ENCODE measurements around the gene SNRNP25. TPM values are rescaled to one million over a fixed set of nuclear protein-coding genes. Genes with fewer than 3 reads are reported as not detected.
"Not testable (repeated sequence)": the region's sequence is repeated elsewhere in the genome, so short reads cannot be mapped to it uniquely, and the experiment has no call there.

Gene SNRNP25
- total and polyA plus RNA-seq, 2 donors (not counting 1 experiment from before 2014, with no cell fraction given): 25.5 to 32.8 TPM

DNA sequence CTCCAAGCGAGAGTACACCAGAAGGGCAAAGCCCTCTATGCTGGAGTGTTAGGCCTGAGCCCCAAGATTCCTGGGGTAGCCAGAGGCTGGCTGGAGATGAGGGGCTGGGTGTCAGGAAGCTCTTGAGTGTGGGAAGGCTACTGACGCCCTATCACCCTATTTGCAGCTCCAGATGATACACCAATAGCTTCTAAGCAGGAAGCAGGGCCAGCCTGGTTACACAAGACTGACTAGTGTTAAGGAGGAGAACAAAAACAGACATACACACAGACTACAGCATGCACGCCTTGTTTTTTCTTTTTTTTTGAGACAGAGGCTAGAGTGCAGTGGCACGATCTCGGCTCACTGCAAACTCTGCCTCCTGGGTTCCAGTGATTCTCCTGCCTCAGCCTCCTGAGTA is 16.1 kb upstream of the SNRNP25 start:
- POLR2A ChIA-PET: no interaction called here
- Histone ChIP-seq H3K27ac (ENCODE audit: low read length in 2 of 2) (peak overlapping the region; percentile 91 to 99), H2AFZ (ENCODE audit: insufficient read depth, low read depth, low read length, poor library complexity, severe bottlenecking) (peak overlapping the region; percentile 40), H3K4me2 (replicated peaks; ENCODE audit: low read depth, low read length, poor library complexity, severe bottlenecking) (peak overlapping the region; percentile 68), H3K4me1 (ENCODE audit: control insufficient read depth in 2 of 2, insufficient read depth in 2 of 2, low read length in 2 of 2) (peaks cover 66 to 77% of the 10 kb centered on the region in 2 donors), H3K9ac (ENCODE audit: low read length) (peak overlapping the region; percentile 51), H3K79me2 (ENCODE audit: control insufficient read depth, insufficient read depth, low read length) (peaks cover 64% of the 10 kb centered on the region), H3K4me3 (ENCODE audit: control extremely low read depth in 1 of 5, extremely low read depth in 1 of 5, insufficient read depth in 1 of 5, low read depth in 2 of 5, low read length in 4 of 5) (peak overlapping the region in 3 of 5 experiments; percentile 3 to 20 (median 15)), H3K9me3 (ENCODE audit: control extremely low read depth in 1 of 3, control insufficient read depth in 2 of 3, insufficient read depth in 1 of 3, low read length in 2 of 3) (no peaks in the 10 kb centered on the region), H3K36me3 (replicated peaks in 1 of 2; ENCODE audit: control extremely low read depth in 1 of 2, control insufficient read depth in 1 of 2, extremely low read depth in 1 of 2, insufficient read depth in 2 of 2, low read length in 1 of 2) (peaks cover 0 to 13% of the 10 kb centered on the region in 2 experiments), H3K27me3 (replicated peaks in 1 of 4; ENCODE audit: control extremely low read depth in 1 of 4, control insufficient read depth in 3 of 4, insufficient read depth in 4 of 4, low read length in 3 of 4) (no peaks in the 10 kb centered on the region), H4K20me1 (ENCODE audit: control insufficient read depth, insufficient read depth, low read length, poor library complexity, severe bottlenecking) (no peaks in the 10 kb centered on the region)
- H3K27ac Mint-ChIP-seq: peak overlapping the region; percentile 94
- CTCF ChIA-PET: interaction anchor here (0.9 to 4.5 kb wide), 3 partner anchors 16 to 59 kb away, joined by 6 to 35 read pairs (median 9); partner anchors contain the start of genes POLR3K and SNRNP25
- H3K4me3 Mint-ChIP-seq: peak overlapping the region; percentile 75
- H3K27me3 Mint-ChIP-seq: no peaks in the 10 kb centered on the region
- DNase-seq (peak; percentile 71), ATAC-seq (ENCODE audit: low read depth) (peak; percentile 29)
- peaks cover 79% of the 10 kb centered on the region for H3K4me1 Mint-ChIP-seq
- TF ChIP-seq, protein P1, sequence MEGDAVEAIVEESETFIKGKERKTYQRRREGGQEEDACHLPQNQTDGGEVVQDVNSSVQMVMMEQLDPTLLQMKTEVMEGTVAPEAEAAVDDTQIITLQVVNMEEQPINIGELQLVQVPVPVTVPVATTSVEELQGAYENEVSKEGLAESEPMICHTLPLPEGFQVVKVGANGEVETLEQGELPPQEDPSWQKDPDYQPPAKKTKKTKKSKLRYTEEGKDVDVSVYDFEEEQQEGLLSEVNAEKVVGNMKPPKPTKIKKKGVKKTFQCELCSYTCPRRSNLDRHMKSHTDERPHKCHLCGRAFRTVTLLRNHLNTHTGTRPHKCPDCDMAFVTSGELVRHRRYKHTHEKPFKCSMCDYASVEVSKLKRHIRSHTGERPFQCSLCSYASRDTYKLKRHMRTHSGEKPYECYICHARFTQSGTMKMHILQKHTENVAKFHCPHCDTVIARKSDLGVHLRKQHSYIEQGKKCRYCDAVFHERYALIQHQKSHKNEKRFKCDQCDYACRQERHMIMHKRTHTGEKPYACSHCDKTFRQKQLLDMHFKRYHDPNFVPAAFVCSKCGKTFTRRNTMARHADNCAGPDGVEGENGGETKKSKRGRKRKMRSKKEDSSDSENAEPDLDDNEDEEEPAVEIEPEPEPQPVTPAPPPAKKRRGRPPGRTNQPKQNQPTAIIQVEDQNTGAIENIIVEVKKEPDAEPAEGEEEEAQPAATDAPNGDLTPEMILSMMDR (IDR thresholded peaks at IDR 0.05): no peak
- no peak for TF ChIP-seq EZH2 (IDR thresholded peaks at IDR 0.05; ENCODE audit: borderline replicate concordance, insufficient read depth, low read depth, low read length, poor library complexity, severe bottlenecking)
- intact Hi-C loops (cut with micrococcal nuclease): no loop called here
- 30% methylated on average over 4 of the region's 5 CpGs for WGBS (ENCODE audit: insufficient coverage)
- no peaks in the 10 kb centered on the region for H3K9me3 Mint-ChIP-seq (ENCODE audit: insufficient read depth)

DNA sequence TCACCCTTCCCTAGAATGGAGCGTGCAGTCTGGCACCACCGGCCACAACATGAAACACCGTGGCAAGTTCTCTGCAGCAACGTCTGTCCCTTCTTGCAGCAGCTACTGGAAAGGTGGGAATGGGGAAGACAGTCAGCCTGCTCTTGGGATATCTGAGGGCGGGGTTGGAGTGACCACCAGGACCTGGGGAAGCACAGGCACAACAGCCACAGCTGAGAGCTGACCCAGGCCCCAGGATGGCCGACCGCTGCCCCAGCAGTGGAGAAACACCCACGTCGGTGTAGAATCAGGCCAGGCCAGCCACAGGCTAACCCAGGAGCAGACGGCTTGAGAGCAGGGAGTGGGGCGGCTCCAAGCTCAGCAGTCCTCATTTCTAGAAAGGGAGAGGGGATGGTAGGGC is 15.4 kb upstream of the SNRNP25 start:
- not testable (repeated sequence) for H3K9me3 ChIP-seq (ENCODE audit: control extremely low read depth in 1 of 3, control insufficient read depth in 2 of 3, insufficient read depth in 1 of 3, low read length in 2 of 3); H3K27me3 Mint-ChIP-seq; ATAC-seq (ENCODE audit: low read depth); H4K20me1 ChIP-seq (ENCODE audit: control insufficient read depth, insufficient read depth, low read length, poor library complexity, severe bottlenecking); H3K27me3 ChIP-seq (replicated peaks in 1 of 4; ENCODE audit: control extremely low read depth in 1 of 4, control insufficient read depth in 3 of 4, insufficient read depth in 4 of 4, low read length in 3 of 4); DNase-seq; H3K9me3 Mint-ChIP-seq (ENCODE audit: insufficient read depth)
- intact Hi-C loops (cut with micrococcal nuclease): loop anchor here (1.0 kb wide), 1 partner anchor 15 kb away; the partner anchor contains the start of genes POLR3K and SNRNP25
- Histone ChIP-seq H3K9ac (ENCODE audit: low read length) (peak overlapping the region; percentile 64), H3K4me2 (replicated peaks; ENCODE audit: low read depth, low read length, poor library complexity, severe bottlenecking) (peak overlapping the region; percentile 68), H3K27ac (ENCODE audit: low read length in 2 of 2) (peak overlapping the region; percentile 91 to 99), H3K79me2 (ENCODE audit: control insufficient read depth, insufficient read depth, low read length) (peaks cover 65% of the 10 kb centered on the region), H3K4me1 (ENCODE audit: control insufficient read depth in 2 of 2, insufficient read depth in 2 of 2, low read length in 2 of 2) (peaks cover 66 to 79% of the 10 kb centered on the region in 2 donors), H3K36me3 (replicated peaks in 1 of 2; ENCODE audit: control extremely low read depth in 1 of 2, control insufficient read depth in 1 of 2, extremely low read depth in 1 of 2, insufficient read depth in 2 of 2, low read length in 1 of 2) (peaks cover 4 to 20% of the 10 kb centered on the region in 2 experiments), H3K4me3 (ENCODE audit: control extremely low read depth in 1 of 5, extremely low read depth in 1 of 5, insufficient read depth in 1 of 5, low read depth in 2 of 5, low read length in 4 of 5) (peak overlapping the region in 2 of 5 experiments; percentile 5 to 20), H2AFZ (ENCODE audit: insufficient read depth, low read depth, low read length, poor library complexity, severe bottlenecking) (peak overlapping the region; percentile 36)
- ChIA-PET POLR2A (interaction anchor here (1.0 to 2.0 kb wide), 3 partner anchors 15 to 47 kb away, joined by 4 to 23 read pairs (median 4); partner anchors contain the start of genes POLR3K and SNRNP25), CTCF (interaction anchor here (1.2 to 4.5 kb wide), 8 partner anchors 11 to 69 kb away, joined by 3 to 35 read pairs (median 6); partner anchors contain the start of genes POLR3K and SNRNP25)
- Mint-ChIP-seq H3K4me1 (peaks cover 81% of the 10 kb centered on the region), H3K4me3 (peak overlapping the region; percentile 75), H3K27ac (peak overlapping the region; percentile 94)
- WGBS (ENCODE audit: insufficient coverage): 91% methylated on average over 9 of the region's 11 CpGs

All from B cell (primary cell).